Activated naive CD4-positive, alpha-beta T cell treated with Interleukin-2 at 50 U/mL for 16 hours (primary cell): ENCODE measurements around the gene DMBX1.

Experiments used
- DNase-seq: peaks from one replicate; pipeline ENCODE4 v3.0.0-alpha.2; 2020

The DMBX1 gene

DNA sequence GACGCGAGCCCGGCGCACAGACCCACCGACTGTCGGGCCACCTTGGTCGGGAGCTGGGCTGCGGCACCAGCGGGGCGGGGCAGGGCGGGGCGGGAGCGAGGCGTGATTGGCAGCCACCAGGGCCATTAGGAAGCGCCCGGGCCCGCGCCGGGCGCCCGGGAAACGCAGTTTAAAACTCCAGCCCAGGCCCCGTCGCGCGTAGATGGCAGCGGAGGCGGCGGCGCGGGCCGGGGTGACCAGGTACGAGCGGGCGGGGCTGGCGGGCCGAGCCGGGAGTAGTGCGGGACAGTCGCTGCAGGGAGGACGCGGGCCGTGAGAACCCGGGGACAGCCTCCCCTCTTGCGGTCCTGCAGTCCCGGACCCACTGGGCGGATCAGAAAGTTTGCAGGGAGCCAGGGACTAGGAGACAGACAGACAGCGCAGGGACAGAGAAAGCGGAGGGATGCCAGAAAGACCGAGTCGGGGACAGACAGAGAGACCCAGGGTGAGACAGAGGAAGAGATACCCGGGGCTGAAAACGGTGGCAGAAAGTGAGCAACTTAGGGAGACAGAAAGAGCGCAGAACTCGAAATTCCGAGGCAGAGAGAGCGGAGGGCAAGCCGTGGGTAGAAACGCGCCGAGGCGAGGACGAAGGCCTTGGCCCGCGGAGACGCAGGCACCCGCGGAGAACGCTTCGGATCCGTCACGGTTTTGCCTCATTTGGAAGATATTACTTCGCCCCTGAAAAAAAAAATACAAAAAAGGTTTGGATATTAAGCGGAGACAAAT is at the start of gene DMBX1:
DMBX1 (plus strand) TSS at position 199 of the 768 bp plus-strand sequence. CDS start 17,175 bp downstream, outside the sequence.
- DNase-seq: peak; percentile 45

DNA sequence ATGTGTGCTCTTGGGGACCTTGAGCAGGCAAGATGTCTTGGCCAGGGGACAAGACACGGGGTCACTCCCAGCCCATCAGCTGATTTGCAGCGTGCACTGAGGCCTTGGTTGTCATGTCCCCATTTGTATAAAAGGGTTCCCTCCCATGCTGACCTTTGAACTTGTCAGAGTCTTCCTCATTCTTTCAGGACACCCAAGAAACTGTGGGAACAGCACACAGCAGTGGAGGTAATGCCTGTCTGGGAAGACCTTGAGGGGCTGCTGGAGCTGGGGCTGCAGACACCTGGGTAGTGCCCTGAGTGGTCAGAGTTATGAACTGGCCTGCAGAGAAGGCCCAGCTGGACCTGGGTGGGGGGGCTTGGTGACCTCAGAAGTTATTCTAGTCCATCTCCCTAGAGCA is 49.2 kb upstream of the DMBX1 start:
- no peak for DNase-seq

DNA sequence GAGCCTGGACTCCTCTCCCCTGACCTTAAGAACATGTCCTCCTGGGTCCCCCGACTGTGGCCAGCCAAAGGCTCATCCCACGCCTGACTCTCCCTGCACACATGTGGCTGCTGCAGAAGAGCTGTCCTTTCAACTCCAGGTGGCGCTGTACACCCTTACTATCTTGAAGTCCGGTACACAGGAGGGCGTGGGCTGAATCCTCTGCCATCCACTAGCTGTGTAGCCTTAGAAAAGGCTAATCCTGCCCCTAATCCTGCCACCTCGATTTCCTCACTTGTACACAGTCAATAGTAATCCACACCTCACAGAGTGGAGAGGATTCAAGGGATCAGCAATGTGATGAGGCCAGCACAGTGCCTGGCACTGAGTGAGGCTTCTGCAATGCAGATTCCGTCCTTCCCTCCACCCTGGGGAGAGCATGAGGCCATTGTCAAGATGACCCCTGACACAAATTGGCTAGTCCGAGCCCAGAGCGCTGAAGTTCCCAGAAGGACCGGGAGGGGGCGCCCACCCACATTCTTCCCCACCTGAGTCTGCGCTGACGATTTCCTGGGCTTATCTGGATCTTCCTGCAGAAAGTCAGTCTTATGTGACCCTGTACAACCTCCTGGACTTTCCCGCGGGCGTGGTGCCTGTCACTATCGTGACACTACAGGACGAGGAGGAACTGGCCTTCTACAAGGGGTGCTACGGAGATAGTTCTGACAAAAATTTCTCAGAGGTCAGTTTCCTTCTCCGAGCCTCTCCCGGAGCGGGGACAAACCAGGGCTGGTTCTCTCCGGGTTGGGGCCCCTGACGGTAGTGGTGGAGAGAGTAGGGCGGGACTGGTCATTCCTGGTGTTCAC is 47.1 kb upstream of the DMBX1 start:
- peak; percentile 72 for DNase-seq

DNA sequence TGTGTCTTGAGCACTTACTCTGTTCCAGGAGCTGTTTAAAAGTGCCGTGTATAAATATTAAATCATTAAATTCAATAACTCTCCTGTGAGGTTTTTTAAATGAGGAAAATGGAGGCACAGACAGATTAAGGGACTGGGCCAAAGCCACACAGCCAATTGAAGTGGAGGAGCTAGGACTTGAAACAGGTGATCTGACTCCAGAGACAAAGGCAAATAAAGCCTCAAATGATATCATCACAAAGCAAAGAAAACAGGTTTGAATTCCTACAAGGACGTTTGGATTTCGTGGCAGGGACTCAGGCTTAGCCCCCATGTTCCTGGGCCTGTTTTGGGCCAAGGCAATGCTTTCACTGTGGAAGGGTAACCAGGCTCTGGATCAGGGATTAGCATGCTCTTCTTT is 45.2 kb upstream of the DMBX1 start:
- no peak for DNase-seq

DNA sequence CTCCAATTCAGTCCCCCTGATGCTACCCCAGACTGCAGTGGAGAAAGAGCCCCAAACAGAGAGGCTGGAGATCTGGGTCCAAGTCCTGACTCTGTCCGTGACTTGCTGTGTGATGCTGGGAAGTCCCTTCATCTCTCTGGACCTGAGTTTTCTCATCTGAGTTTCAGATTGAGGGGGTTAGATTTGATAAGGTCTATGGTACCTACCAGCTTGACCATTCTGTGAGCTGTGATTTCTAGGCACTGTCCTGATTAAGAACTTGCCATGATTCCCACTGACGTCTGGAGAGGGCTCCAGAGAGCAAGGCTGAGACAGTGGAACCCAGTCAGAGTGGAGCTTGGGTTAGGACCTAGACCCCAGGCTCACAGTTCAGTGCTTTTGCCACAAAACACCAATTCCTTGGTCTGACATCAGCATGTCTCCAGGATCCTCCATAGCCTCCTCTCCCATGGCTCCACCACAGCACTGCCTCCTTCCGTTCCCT is 43.8 kb upstream of the DMBX1 start:
- no peak for DNase-seq

DNA sequence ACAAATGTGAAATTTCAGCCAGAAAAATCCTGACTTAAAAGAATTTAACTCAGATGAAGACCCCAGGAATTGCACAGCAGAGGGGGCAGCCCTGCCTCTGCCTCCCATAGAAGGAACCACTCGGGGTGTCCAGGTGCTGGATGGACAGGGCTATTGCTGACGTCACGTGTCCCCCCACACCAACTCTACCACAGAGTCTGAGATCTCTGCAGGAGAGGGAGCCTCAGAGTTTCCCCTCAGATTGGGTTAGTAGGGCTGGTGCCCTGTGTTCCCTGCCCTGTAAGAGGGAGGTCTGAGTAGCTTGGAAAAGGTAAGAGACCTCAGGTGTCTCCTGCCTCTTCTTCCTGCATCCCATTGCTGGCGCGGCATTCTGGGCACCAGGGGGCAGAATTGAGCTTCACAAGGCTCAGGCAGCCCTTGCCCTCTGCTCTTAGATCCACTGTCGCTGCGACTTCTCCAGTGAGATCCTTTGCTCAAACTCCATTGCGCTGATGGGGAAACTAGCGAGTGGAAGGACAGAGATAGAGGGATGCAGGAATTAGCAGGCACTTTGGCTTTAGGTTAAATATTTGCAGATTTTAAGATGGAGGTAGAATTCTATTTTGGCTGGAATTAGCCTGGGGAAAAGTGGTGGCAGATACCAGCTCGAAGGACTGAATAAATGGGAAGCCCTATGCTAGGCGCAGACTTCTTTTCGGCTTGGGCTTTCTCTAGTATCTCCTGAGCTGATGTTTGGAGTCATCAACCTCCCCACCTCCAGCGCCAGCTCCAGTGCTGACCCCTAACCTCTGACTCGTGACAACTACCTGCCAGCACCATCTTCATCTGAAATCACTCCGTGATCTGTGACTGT is 42.8 kb upstream of the DMBX1 start:
- DNase-seq: peak; percentile 81

DNA sequence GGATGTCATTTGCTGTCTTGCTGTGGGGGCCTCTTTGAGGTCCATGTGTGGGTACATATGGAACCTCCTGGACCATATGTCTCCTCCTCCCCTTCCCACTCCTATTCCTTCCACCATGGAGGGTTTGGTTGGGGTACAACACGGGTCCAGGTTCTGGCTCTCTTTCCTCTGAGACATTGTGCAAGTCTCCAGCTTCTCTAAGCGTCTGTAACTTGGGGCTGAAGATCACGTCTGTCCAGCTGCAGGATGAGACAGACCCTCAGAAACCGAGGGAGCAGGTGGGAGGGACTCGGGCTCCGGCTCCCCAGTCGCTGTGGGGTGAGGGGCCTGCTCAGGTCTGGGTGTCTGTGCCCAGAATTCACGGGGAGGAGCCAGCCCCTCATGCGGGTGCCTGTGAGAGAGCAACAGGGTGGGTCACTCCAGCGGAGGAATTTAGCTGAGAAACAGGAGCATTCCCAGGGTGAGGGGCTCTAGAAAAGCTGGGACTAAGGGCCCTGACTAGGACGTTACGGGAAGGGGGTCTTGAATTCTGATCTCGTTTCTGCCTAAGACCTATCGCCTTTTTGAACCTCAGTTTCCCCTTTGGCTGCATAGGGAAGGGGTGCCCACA is 42.0 kb upstream of the DMBX1 start:
- DNase-seq: no peak

DNA sequence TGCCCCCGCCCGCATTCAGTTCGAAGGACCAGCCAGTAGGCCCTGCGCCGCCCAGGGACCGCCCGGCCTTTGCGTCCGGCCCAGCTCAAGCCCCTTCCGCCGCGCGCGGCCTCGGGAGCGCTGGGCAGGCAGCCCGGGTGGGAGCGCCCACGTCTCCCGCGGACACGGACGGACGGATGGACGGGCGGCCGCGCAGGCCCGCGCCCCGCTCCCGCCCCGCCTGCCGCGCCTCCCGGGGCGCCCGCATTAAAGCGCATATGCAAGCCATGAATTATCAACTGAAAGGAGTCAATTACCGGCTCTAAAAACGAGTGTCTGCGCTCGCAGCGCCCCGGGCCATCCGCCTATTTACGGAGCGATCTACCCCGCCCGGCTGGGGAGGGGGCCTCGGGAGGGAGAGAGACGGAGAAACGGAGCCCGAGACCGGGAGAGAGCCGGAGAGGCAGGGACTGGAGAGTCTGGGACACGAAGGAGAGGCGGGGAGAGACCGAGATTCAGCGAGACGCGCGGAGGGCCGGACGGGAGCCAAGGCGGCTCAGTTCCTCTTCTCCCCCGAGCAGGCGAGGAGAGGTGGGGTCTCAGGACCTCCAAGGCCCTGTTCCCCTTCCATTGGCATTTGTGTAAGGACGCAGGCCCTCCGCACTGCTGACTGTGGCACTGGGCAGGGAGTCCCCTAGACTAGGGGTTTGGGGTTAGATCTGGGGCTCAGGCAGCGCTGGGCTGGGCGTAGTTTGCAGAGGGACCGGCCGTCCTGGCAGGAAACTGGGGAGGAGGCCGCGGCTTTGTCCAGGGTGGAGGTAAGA is 41.3 kb upstream of the DMBX1 start:
- DNase-seq: no peak

DNA sequence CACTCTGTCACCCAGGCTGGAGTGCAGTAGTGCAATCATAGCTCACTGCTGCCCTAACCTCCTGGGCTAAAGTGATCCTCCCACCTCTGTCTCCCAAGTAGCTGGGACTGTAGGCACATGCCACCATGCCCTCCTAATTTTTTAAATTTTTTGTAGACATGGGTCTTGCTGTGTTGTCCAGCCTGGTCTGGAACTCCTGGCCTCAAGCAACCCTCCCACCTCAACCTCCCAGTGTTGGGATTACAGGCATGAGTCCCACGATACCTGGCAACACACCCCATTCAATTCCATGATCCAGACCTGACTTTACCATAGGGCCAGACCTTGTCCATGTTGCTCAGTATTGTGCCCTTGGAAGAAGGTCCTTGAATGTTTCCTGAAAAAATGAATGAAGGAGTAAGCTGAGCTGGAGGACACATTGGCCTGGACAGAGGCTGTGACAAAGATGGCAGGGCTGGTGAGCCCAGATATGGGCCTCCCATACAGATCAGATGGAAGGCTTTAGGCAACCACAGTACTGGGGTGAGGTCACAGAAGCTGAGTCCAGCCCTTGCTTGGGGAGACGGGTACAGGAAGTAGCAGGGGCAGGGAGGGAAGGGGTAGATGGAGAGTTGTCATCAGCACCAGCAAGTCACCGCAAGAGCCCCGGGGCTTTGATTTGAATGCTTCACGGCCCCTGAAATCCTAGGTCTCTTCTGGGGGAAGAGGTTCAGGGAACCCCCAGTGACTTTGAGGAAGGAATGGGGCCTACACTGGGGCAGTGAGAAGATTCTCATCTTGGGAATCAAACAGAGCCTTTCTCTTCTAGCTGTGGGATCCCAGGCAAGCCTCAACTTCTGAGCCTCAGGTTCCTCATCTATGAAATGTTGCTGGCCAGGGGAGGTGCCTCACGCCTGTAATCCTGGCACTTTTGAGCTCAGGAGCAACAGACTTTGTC is 40.1 kb upstream of the DMBX1 start:
- no peak for DNase-seq

DNA sequence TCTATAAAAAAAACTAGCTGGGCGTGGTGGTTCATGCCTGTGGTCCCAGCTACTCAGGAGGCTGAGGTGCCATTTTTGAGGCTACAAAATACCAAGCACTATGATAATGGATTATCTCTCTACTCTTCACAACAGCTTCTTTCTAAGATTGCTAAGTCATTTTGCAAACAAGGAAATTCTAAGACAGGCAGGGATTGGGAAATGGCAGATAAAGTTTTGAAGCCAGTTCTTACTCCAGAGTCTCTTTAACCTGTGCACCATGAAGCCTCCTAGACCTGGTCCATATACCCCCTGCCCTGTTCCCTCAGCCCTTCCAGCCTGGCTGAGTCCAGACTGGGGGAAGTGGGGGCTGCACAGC is 39.5 kb upstream of the DMBX1 start:
- DNase-seq: no peak

DNA sequence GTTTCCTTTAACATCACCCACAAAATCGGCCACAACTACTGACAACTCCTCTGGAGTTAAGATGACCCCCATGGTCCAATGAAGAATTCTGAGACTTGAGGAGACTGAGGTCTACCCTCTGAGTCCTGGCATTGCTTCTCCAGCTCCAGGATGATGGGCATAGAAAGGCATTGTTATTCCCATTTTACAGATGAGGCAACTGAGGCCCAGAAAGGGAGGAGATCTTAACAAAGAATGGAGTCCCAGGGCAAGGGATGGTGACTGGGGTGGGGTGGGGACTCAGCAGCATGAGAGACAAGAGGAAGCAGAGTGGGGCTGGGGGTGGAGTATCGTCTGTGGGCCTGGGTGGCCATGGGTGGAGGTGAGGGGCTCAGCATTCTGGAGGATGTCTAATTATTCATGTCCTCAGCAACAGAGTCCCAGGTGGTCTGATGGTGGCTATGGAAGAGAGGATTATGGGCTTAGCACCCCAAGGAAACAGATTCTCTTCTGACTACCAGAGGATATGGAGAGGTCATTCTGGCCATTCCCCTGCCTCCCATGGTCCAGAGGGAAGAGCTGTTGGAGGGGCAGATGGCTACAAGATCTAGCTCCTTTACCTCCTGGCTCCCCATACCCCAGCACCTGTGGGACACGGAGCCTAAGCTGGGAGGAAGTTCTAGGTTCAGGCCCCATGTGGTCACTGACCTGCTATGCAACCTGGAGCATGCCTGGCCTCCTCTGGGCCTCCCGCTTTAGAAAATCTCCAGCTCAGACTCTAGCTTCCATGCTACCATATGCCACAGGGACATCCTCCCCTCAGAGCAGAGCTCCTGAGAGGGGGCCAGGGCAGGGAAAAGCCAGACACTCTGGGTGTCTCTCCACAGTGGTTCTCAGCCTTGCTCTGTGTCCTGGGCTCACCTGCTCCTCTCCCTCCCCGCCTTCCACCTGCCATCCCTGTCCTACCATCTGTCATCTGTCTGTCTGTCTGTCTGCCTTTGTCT is 37.4 kb upstream of the DMBX1 start:
- DNase-seq: no peak

DNA sequence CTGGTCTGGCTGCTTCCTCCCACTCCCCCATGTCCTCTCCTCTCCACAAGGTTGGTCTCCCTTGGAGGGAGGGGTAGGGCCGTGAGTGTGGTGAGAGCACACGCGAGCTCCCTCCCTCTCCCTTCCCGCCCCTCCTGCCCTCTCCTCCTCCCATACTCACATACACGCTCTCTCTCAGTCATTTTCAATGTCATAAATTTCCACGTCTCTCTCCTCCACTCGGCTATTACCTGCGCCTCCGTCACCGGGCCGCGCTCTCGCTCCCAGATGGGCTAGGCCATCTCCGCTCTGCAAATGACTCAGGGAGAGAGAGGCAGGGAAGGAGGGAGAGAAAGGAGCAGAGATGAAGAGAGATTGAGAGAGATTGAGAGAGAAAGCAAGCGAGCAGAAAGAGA is 36.7 kb upstream of the DMBX1 start:
- DNase-seq: no peak

DNA sequence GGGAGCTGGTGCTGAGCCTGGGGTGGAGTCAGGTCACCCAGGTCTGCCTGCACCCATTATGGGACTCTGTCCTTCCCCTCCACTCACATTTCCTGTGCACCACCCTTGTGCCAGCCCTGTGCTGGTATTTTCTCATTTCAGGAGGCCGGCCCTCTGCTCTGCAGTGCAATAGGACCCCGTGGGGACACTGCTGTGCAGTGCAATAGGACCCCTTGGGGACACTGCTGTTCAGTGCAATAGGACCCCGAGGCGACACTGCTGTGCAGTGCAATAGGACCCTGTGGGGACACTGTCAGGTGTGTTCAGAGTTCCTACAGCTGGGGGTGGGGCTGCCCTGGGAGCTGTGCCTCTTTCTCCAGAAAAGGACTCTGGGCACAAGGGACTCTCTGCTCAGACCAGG is 36.2 kb upstream of the DMBX1 start:
- no peak for DNase-seq

DNA sequence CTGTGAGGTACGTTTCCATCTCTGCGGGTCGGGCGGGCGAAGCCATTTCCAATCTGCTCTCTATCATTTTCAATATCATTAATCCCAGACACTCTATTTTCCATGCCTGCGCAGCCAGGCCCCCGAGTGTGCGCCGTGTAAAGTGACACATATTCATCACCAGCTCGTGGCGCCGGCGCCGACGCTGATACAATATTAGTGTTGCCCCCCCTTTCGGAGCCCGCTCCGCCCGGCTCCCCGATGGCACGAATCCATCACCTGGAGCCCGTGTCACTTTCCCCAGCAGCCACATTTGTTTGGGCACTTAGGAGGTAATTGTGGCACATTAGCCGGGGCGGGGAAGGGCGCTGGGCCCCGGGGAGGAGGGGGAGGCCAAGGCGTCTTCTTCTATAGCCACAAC is 33.7 kb upstream of the DMBX1 start:
- no peak for DNase-seq

DNA sequence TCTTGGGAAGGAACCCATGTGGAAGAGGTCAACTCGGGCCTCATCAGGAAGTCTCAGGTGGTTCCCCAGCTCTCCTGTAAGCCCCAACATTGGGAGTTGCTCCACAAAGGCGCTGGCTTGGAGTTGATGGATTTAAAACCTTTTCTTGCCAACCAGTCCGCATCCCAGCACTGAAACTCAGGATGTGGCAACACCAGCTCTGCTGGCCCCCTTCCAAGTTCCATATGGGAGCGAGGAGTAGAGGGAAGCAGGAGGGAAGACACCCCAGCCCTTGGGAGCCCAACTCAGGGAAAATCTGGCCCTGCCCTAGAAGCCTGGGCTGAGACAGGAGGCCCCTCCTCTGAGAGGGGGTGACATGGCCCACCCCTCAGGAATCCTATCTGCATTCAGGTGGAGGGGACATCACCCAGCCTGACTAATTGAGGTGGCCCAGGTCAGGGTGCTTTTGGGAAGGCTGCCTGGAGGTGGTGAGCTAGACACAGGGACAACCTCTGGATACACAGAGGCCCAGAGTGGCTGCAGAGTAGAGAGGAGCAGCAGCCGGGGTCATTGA is 33.1 kb upstream of the DMBX1 start:
- DNase-seq: no peak

DNA sequence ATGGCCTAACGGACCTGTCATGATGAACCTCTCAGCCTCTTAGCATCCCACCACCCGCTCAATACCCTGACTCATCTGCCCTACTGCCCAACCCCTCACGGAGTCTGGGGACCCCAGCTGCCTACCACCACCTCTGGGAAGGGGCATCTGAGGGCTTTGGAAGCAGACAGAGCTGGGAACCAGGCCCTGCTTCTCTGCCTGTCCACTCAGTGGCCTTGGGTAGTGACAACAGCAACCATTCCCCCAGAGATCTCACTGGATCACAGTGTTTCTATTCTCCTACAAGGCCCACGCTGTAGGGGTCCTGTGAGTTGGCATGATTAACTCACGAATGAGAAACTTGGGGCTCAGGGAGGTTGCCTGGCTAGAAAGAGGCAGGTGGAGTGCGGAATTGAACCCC is 32.5 kb upstream of the DMBX1 start:
- no peak for DNase-seq

DNA sequence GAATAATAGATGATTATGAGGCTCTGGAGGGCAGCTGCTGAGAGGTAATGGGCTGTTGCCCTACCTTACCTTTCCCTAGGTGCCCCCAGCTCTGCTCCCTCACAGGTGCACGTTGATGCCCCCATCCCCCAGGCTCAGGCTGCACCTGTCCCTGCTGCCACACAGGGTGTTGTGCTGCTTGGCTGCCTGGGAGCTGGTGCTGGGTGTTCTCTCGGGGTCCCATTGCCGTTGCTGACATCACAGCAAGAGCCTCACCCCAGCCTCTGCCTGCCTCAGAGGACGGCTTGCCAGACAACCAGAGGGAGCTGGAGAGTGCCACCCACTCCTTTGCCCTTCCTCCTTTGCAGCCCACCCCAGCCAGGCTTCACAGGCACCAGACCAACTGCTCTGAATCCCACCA is 31.4 kb upstream of the DMBX1 start:
- DNase-seq: no peak

DNA sequence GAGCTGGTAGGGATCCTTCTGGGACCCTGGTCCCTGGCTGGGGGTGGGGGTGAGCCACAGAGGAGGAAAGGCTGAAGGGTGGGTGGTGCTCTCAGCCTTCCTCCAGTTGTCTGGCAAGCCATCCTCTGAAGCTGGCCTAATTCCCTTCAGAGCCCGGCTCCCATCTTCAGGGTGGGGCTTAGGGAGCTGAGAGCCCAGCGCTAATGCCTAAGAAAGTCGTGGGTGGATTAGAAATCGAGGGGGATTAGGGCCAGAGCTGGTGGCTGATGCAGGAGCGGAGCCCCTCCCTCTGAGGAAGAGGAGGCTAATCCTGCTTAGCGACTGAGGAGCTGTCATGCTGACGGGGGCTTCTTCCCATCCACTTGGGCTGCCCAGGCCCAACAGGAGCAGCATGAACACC is 30.8 kb upstream of the DMBX1 start:
- DNase-seq: no peak

DNA sequence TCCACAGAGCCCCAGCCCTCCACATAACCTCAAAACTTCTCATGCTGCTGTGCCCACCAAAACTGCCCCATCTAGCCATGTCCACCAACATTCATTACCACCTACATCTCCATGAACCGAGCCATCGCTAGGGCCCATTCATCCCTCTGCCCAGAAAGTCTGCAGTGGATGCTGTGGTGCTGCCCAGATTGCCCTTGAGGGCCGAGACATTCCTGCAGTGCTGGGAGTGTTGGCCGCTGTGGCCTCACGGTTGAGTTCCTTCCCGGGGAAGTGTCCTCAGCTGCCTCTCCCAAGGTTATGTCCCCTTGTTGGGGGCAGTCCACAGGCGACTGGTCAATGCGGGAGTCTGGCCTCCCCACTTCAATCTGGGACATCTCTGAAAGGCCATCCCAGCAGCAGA is 30.3 kb upstream of the DMBX1 start:
- no peak for DNase-seq
